ENCODE measurements around the gene SORBS2. TPM values are rescaled to one million over a fixed set of nuclear protein-coding genes. Genes with fewer than 3 reads are reported as not detected.

Gene SORBS2
- total and polyA plus RNA-seq, 2 donors (not counting 3 experiments of a cell fraction or from before 2014, with no cell fraction given): 69.8 to 82.5 TPM

GRCh38 chr4:185837415-185838103 is 25.6 kb upstream of the SORBS2 start:
- Histone ChIP-seq H2AFZ (ENCODE audit: low read depth, low read length) (no peak overlapping the region), H3K4me3 (replicated peaks in 1 of 3; ENCODE audit: insufficient read depth in 1 of 3, low read depth in 1 of 3, low read length in 3 of 3) (no peak overlapping the region), H3K4me2 (ENCODE audit: insufficient read depth, low read length) (peak overlapping the region; percentile 14), H3K9me3 (replicated peaks; ENCODE audit: control insufficient read depth, insufficient read depth, low read length) (no peaks in the 10 kb centered on the region), H3K27me3 (ENCODE audit: control insufficient read depth in 2 of 2, insufficient read depth in 2 of 2, low read length in 2 of 2) (no peaks in the 10 kb centered on the region), H3K36me3 (ENCODE audit: control insufficient read depth in 2 of 2, extremely low read depth in 1 of 2, insufficient read depth in 2 of 2, low read length in 2 of 2) (no peaks in the 10 kb centered on the region), H3K4me1 (ENCODE audit: control insufficient read depth, extremely low read depth, insufficient read depth, low read length) (peaks cover 47% of the 10 kb centered on the region), H4K20me1 (replicated peaks; ENCODE audit: control insufficient read depth, extremely low read depth, insufficient read depth, low read length) (no peaks in the 10 kb centered on the region), H3K9me1 (replicated peaks; ENCODE audit: control insufficient read depth, extremely low read depth, insufficient read depth, low read length) (no peaks in the 10 kb centered on the region), H3K9ac (replicated peaks; ENCODE audit: extremely low read depth, insufficient read depth, low read length) (peak overlapping the region; percentile 47), H3K79me2 (ENCODE audit: control insufficient read depth, insufficient read depth, low read length) (no peaks in the 10 kb centered on the region), H3K27ac (ENCODE audit: insufficient read depth, low read depth, low read length) (peak overlapping the region; percentile 77)
- FAIRE-seq: no peak
- dilution Hi-C loops (cut with MboI; ENCODE audit: extremely low pct_ligation_motif_present, low sequenced_read_pairs): no loop called here
- CTCF ChIA-PET: interaction anchor here (0.8 to 1.4 kb wide), 3 partner anchors 43 to 201 kb away, joined by 3 read pairs; no protein-coding TSS in a partner anchor
- no TSS peak for BruUV-seq (replicated peaks)
- intact Hi-C loops (cut with micrococcal nuclease): loop anchor here (2.0 to 10.0 kb wide), 2 partner anchors 183 to 633 kb away; partner anchors contain the start of genes CFAP97 and SNX25
- POLR2A ChIA-PET: no interaction called here
- no peak for TF ChIP-seq POLR2A (IDR thresholded peaks at IDR 0.05; ENCODE audit: low read depth, low read length)
- TF ChIP-seq MYC (IDR thresholded peaks at IDR 0.05; ENCODE audit: low read depth, low read length): no peak
- no peak for TF ChIP-seq FOS (IDR thresholded peaks at IDR 0.05; ENCODE audit: borderline replicate concordance, insufficient read depth, low read length)
- no peak for TF ChIP-seq EZH2 (IDR thresholded peaks at IDR 0.05; ENCODE audit: borderline replicate concordance, low read depth, low read length, severe bottlenecking)
- TF ChIP-seq GATA2 (IDR thresholded peaks at IDR 0.05; ENCODE audit: insufficient read depth, insufficient read length, low read depth, low read length): no peak
- no peak for TF ChIP-seq JUN (IDR thresholded peaks at IDR 0.05; ENCODE audit: borderline replicate concordance, insufficient read depth, insufficient read length, low read depth)
- no peak for TF ChIP-seq CTCF (IDR thresholded peaks at IDR 0.05; ENCODE audit: extremely low read depth in 1 of 2, insufficient read depth in 1 of 2, low read depth in 1 of 2, low read length in 2 of 2)
- no peak for TF ChIP-seq POLR2AphosphoS5 (IDR thresholded peaks at IDR 0.05; ENCODE audit: insufficient read depth, low read depth, low read length)
- TF ChIP-seq MAX (IDR thresholded peaks at IDR 0.05; ENCODE audit: insufficient read depth, insufficient read length): no peak
- peak; percentile 19 for DNase-seq (ENCODE audit: low read depth, low spot score)

All from endothelial cell of umbilical vein (primary cell).